K562 (cell line): ENCODE data around the gene LHX5. TPM values are rescaled to one million over a fixed set of nuclear protein-coding genes. Genes with fewer than 3 reads are reported as not detected.

Experiments used
- BRD9 ChIP-seq: fragments of 450-650 bp; IDR thresholded peaks from 2 replicates; pipeline ENCODE4 v1.6.1; 2018; ENCODE audit warnings: low read depth; ENCODE audit not compliant: partially characterized antibody
- DDX20 ChIP-seq: fragments of 450-650 bp; IDR thresholded peaks from 2 replicates; pipeline ENCODE4 v1.6.1; 2016; ENCODE audit warnings: missing genetic modification characterization, low read depth, mild to moderate bottlenecking, missing compliant biosample characterization, moderate library complexity
- GABPB1 ChIP-seq: sonication (generic); formaldehyde crosslinking; IDR thresholded peaks from 2 replicates; pipeline ENCODE4 v1.8.0; 2022; ENCODE audit warnings: mild to moderate bottlenecking, missing genetic modification reagents
- ILK ChIP-seq: fragments of 450-650 bp; IDR thresholded peaks from 2 replicates; pipeline ENCODE4 v1.6.1; 2016; ENCODE audit warnings: missing genetic modification characterization, low read depth, mild to moderate bottlenecking, missing compliant biosample characterization, moderate library complexity, borderline replicate concordance
- KLF6 ChIP-seq: fragments of 250-450 bp; sonication (Bioruptor Pico); IDR thresholded peaks from 2 replicates; pipeline ENCODE4 v1.4.0; 2020; ENCODE audit warnings: mild to moderate bottlenecking, moderate library complexity, borderline replicate concordance
- LCOR ChIP-seq: sonication (generic); formaldehyde crosslinking; IDR thresholded peaks from 2 replicates; pipeline ENCODE4 v1.8.0; 2022; ENCODE audit warnings: mild to moderate bottlenecking, missing genetic modification reagents
- MAZ ChIP-seq, 2 experiments: fragments of 450-650 bp in 1 of 2; sonication (generic) in 1 of 2; formaldehyde crosslinking; IDR thresholded peaks in 1 of 2; conservative IDR thresholded peaks in 1 of 2; 2 replicates each; pipeline versions ENCODE4 v1.4.0 to v1.5.0; 2020; ENCODE audit warnings: mild to moderate bottlenecking in 1 of 2, missing genetic modification reagents in 1 of 2
- RBM15 ChIP-seq: fragments of 200-400 bp; formaldehyde crosslinking; IDR thresholded peaks from 2 replicates; pipeline ENCODE4 v1.6.1; 2018; ENCODE audit warnings: mild to moderate bottlenecking, low read length, moderate library complexity; ENCODE audit not compliant: insufficient read depth
- STAT5B ChIP-seq: fragments of 250-450 bp; sonication (Bioruptor Pico); IDR thresholded peaks from 2 replicates; pipeline ENCODE4 v1.8.0; 2021; ENCODE audit warnings: mild to moderate bottlenecking, inconsistent platforms
- TEAD2 ChIP-seq: fragments of 450-650 bp; IDR thresholded peaks from 2 replicates; pipeline ENCODE4 v1.6.1; 2016; ENCODE audit warnings: missing genetic modification characterization, control low read depth, missing compliant biosample characterization
- TFAP4 ChIP-seq: sonication (generic); formaldehyde crosslinking; IDR thresholded peaks from 2 replicates; pipeline ENCODE4 v1.8.0; 2022; ENCODE audit warnings: missing genetic modification reagents, mild to moderate bottlenecking, moderate library complexity, borderline replicate concordance
- TSC22D4 ChIP-seq: fragments of 450-650 bp; IDR thresholded peaks from 2 replicates; pipeline ENCODE4 v1.6.1; 2016; ENCODE audit warnings: missing genetic modification characterization, missing biosample characterization, control low read depth
- ZNF140 ChIP-seq: fragments of 250-450 bp; sonication (Bioruptor Pico); IDR thresholded peaks from 2 replicates; pipeline ENCODE4 v1.8.0; 2021; ENCODE audit warnings: moderate library complexity, mild to moderate bottlenecking, inconsistent platforms
- ZNF584 ChIP-seq: fragments of 200-800 bp; sonication (Bioruptor generic); IDR thresholded peaks from 2 replicates; pipeline ENCODE4 v1.6.1; 2016; ENCODE audit warnings: low read depth, mild to moderate bottlenecking, missing genetic modification characterization, missing compliant biosample characterization
- ZNF778 ChIP-seq: fragments of 450-650 bp; formaldehyde crosslinking; IDR thresholded peaks from 2 replicates; pipeline ENCODE4 v1.4.0; 2020; ENCODE audit warnings: mild to moderate bottlenecking, moderate library complexity
- ZNF79 ChIP-seq: fragments of 250-450 bp; sonication (Bioruptor Pico); IDR thresholded peaks from 2 replicates; pipeline ENCODE4 v1.4.0; 2020; ENCODE audit warnings: low read depth, mild to moderate bottlenecking, moderate library complexity
- polyA plus RNA-seq, 8 experiments: library from polyadenylated mRNA; depleted of rRNA in 4 of 8; stranded (reverse) in 5 of 8; unstranded in 3 of 8; fragments of >200 nt; fragmentation: Nextera tagmentation in 2 of 8; fragmentation: Illumina TruSeq in 1 of 8; extraction: Ambion mirVana in 2 of 8; extraction: Trizol in 1 of 8; gene quantifications; 2 replicates each; pipeline versions ENCODE4 v1.2.1 to v1.2.3, GENCODE V29; 2011 to 2014; ENCODE audit warnings: inconsistent platforms in 1 of 8, missing spikeins in 1 of 8
- total RNA-seq, 7 experiments: library from RNA; depleted of rRNA in 6 of 7; stranded (reverse); fragments of >200 nt in 6 of 7; fragmentation: Illumina TruSeq in 2 of 7; extraction: Trizol in 2 of 7; gene quantifications; 2 replicates each; pipeline versions ENCODE4 v1.2.1 to v1.2.3, GENCODE V29; 2011 to 2021; ENCODE audit warnings: low replicate concordance in 1 of 7

Gene LHX5
- total and polyA plus RNA-seq, 9 of the 15 experiments (the other 6 are each of a cell fraction or from before 2014, with no cell fraction given) = 0.04 to 0.17 (median 0.05) TPM; not detected in 6

- TF ChIP-seq ZNF79 = no peak
- TF ChIP-seq KLF6 (CRISPR knock-in tag) = no peak
- no peak for TF ChIP-seq ZNF140
- TF ChIP-seq STAT5B (CRISPR knock-in tag) = no peak
- no peak for TF ChIP-seq RBM15
- no peak for TF ChIP-seq ZNF778 (CRISPR knock-in tag)
- TF ChIP-seq GABPB1 (CRISPR knock-in tag) = no peak
- no peak for TF ChIP-seq TSC22D4
- TF ChIP-seq BRD9 = no peak
- no peak for TF ChIP-seq LCOR (CRISPR knock-in tag)
- TF ChIP-seq TEAD2 (tag) = no peak
- no peak for TF ChIP-seq ZNF584 (CRISPR knock-in tag)
- peak; percentile 14; the same call in 1 of the 2 replicates for TF ChIP-seq TFAP4 (CRISPR knock-in tag)
- 0 out of 4 replicates have a peak, but pooled peaks of 1 of the 2 experiments have one; percentile 19 for TF ChIP-seq MAZ (CRISPR knock-in tag; conservative IDR thresholded peaks at IDR 0.05 in 1 of 2, IDR thresholded peaks at IDR 0.05 in 1 of 2)
- no peak for TF ChIP-seq ILK (tag)
- no peak for TF ChIP-seq DDX20 (tag)
Measured at GRCh38 chr12:113464852-113465719, 6.6 kb downstream of the LHX5 start (continued).
